SK-N-SH (cell line): ENCODE results near the gene DICER1.

Experiments used
- CTCF ChIP-seq: fragments of 200-600 bp; sonication (generic); IDR thresholded peaks from 2 replicates; pipeline ENCODE4 v1.6.1; 2017; ENCODE audit warnings: antibody characterized with exemption, mild to moderate bottlenecking, moderate library complexity
- TF ChIP-seq, protein P1 (sequence below): IDR thresholded peaks from 2 replicates; pipeline ENCODE4 v1.6.1; 2012; ENCODE audit warnings: mild to moderate bottlenecking, low read depth, low read length, moderate library complexity

GRCh38 chr14:95134304-95134933, 22.9 kb downstream of the DICER1 start:
- no peak for TF ChIP-seq CTCF
- TF ChIP-seq, protein P1, sequence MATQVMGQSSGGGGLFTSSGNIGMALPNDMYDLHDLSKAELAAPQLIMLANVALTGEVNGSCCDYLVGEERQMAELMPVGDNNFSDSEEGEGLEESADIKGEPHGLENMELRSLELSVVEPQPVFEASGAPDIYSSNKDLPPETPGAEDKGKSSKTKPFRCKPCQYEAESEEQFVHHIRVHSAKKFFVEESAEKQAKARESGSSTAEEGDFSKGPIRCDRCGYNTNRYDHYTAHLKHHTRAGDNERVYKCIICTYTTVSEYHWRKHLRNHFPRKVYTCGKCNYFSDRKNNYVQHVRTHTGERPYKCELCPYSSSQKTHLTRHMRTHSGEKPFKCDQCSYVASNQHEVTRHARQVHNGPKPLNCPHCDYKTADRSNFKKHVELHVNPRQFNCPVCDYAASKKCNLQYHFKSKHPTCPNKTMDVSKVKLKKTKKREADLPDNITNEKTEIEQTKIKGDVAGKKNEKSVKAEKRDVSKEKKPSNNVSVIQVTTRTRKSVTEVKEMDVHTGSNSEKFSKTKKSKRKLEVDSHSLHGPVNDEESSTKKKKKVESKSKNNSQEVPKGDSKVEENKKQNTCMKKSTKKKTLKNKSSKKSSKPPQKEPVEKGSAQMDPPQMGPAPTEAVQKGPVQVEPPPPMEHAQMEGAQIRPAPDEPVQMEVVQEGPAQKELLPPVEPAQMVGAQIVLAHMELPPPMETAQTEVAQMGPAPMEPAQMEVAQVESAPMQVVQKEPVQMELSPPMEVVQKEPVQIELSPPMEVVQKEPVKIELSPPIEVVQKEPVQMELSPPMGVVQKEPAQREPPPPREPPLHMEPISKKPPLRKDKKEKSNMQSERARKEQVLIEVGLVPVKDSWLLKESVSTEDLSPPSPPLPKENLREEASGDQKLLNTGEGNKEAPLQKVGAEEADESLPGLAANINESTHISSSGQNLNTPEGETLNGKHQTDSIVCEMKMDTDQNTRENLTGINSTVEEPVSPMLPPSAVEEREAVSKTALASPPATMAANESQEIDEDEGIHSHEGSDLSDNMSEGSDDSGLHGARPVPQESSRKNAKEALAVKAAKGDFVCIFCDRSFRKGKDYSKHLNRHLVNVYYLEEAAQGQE, result no peak
